Activated naive CD4-positive, alpha-beta T cell treated with anti-CD3 and anti-CD28 coated beads, Interleukin-2, amount 50 U/mL, for 24 hours (primary cell): ENCODE measurements around the gene PCSK6.

ENCODE experiments used
- H3K27ac Mint-ChIP-seq: one replicate; pipeline ENCODE4 v1.8.0; 2021; ENCODE audit warnings: mild to moderate bottlenecking, mixed read lengths
- H3K27me3 Mint-ChIP-seq: one replicate; pipeline ENCODE4 v1.8.0; 2021; ENCODE audit warnings: mixed read lengths
- H3K36me3 Mint-ChIP-seq: one replicate; pipeline ENCODE4 v1.8.0; 2021; ENCODE audit warnings: mixed read lengths
- H3K4me1 Mint-ChIP-seq: one replicate; pipeline ENCODE4 v1.8.0; 2021; ENCODE audit warnings: mixed read lengths
- H3K4me3 Mint-ChIP-seq: one replicate; pipeline ENCODE4 v1.8.0; 2021; ENCODE audit warnings: mild to moderate bottlenecking, mixed read lengths
- H3K9me3 Mint-ChIP-seq: one replicate; pipeline ENCODE4 v1.8.0; 2021; ENCODE audit warnings: mixed read lengths

The PCSK6 gene

GRCh38 chr15:101482526-101483371 lies 6.8 kb downstream of the PCSK6 start:
- no peak overlapping the region for H3K4me3 Mint-ChIP-seq
- H3K4me1 Mint-ChIP-seq, result no peaks in the 10 kb centered on the region
- no peaks in the 10 kb centered on the region for H3K36me3 Mint-ChIP-seq
- no peaks in the 10 kb centered on the region for H3K9me3 Mint-ChIP-seq
- H3K27me3 Mint-ChIP-seq, result peaks cover 17% of the 10 kb centered on the region
- H3K27ac Mint-ChIP-seq, result no peak overlapping the region

GRCh38 chr15:101481917-101482525 lies 7.5 kb downstream of the PCSK6 start:
- Mint-ChIP-seq H3K9me3 (no peaks in the 10 kb centered on the region), H3K4me1 (no peaks in the 10 kb centered on the region), H3K27me3 (peaks cover 13% of the 10 kb centered on the region), H3K36me3 (no peaks in the 10 kb centered on the region), H3K27ac (no peak overlapping the region), H3K4me3 (no peak overlapping the region)

- no peaks in the 10 kb centered on the region for H3K4me1 Mint-ChIP-seq
- no peaks in the 10 kb centered on the region for H3K36me3 Mint-ChIP-seq
- no peak overlapping the region for H3K27ac Mint-ChIP-seq
- H3K4me3 Mint-ChIP-seq, result no peak overlapping the region
- H3K9me3 Mint-ChIP-seq, result no peaks in the 10 kb centered on the region
- H3K27me3 Mint-ChIP-seq, result peaks cover 9% of the 10 kb centered on the region
These were observed 8.2 kb downstream of the PCSK6 start for GRCh38 chr15:101481381-101481705.

GRCh38 chr15:101480613-101481380 lies 8.7 kb downstream of the PCSK6 start:
- no peaks in the 10 kb centered on the region for H3K4me1 Mint-ChIP-seq
- peaks cover 6% of the 10 kb centered on the region for H3K27me3 Mint-ChIP-seq
- no peaks in the 10 kb centered on the region for H3K36me3 Mint-ChIP-seq
- H3K9me3 Mint-ChIP-seq, result no peaks in the 10 kb centered on the region
- H3K4me3 Mint-ChIP-seq, result no peak overlapping the region
- no peak overlapping the region for H3K27ac Mint-ChIP-seq

GRCh38 chr15:101479851-101480612 lies 9.5 kb downstream of the PCSK6 start:
- no peak overlapping the region for H3K27ac Mint-ChIP-seq
- H3K4me3 Mint-ChIP-seq, result no peak overlapping the region
- peaks cover 3% of the 10 kb centered on the region for H3K27me3 Mint-ChIP-seq
- no peaks in the 10 kb centered on the region for H3K9me3 Mint-ChIP-seq
- H3K36me3 Mint-ChIP-seq, result no peaks in the 10 kb centered on the region
- H3K4me1 Mint-ChIP-seq, result no peaks in the 10 kb centered on the region

- peaks cover 1% of the 10 kb centered on the region for H3K27me3 Mint-ChIP-seq
- H3K9me3 Mint-ChIP-seq, result no peaks in the 10 kb centered on the region
- no peak overlapping the region for H3K4me3 Mint-ChIP-seq
- H3K4me1 Mint-ChIP-seq, result no peaks in the 10 kb centered on the region
- no peak overlapping the region for H3K27ac Mint-ChIP-seq
- H3K36me3 Mint-ChIP-seq, result no peaks in the 10 kb centered on the region
These were observed 10.1 kb downstream of the PCSK6 start for GRCh38 chr15:101479342-101479845.

GRCh38 chr15:101478701-101479341 lies 10.7 kb downstream of the PCSK6 start:
- H3K4me1 Mint-ChIP-seq, result no peaks in the 10 kb centered on the region
- H3K36me3 Mint-ChIP-seq, result no peaks in the 10 kb centered on the region
- H3K27me3 Mint-ChIP-seq, result peaks cover 1% of the 10 kb centered on the region
- H3K4me3 Mint-ChIP-seq, result no peak overlapping the region
- H3K9me3 Mint-ChIP-seq, result no peaks in the 10 kb centered on the region
- H3K27ac Mint-ChIP-seq, result no peak overlapping the region

GRCh38 chr15:101477851-101478362 lies 11.6 kb downstream of the PCSK6 start:
- Mint-ChIP-seq H3K27ac (no peak overlapping the region), H3K27me3 (peaks cover 1% of the 10 kb centered on the region)

GRCh38 chr15:101476756-101477155 lies 12.8 kb downstream of the PCSK6 start:
- no peaks in the 10 kb centered on the region for H3K36me3 Mint-ChIP-seq
- no peak overlapping the region for H3K27ac Mint-ChIP-seq
- H3K4me1 Mint-ChIP-seq, result no peaks in the 10 kb centered on the region
- H3K27me3 Mint-ChIP-seq, result peaks cover 1% of the 10 kb centered on the region
- no peak overlapping the region for H3K4me3 Mint-ChIP-seq
- H3K9me3 Mint-ChIP-seq, result no peaks in the 10 kb centered on the region

More at GRCh38 chr15:101477851-101478362, 11.6 kb downstream of the PCSK6 start:
- H3K9me3 Mint-ChIP-seq, result no peaks in the 10 kb centered on the region
- H3K4me3 Mint-ChIP-seq, result no peak overlapping the region
- no peaks in the 10 kb centered on the region for H3K4me1 Mint-ChIP-seq
- no peaks in the 10 kb centered on the region for H3K36me3 Mint-ChIP-seq

- H3K4me3 Mint-ChIP-seq, result no peak overlapping the region
- no peaks in the 10 kb centered on the region for H3K4me1 Mint-ChIP-seq
- H3K27ac Mint-ChIP-seq, result no peak overlapping the region
- H3K27me3 Mint-ChIP-seq, result peaks cover 4% of the 10 kb centered on the region
- no peaks in the 10 kb centered on the region for H3K9me3 Mint-ChIP-seq
- no peaks in the 10 kb centered on the region for H3K36me3 Mint-ChIP-seq
These were observed 14.5 kb downstream of the PCSK6 start for GRCh38 chr15:101474983-101475382.

GRCh38 chr15:101474233-101474632 lies 15.3 kb downstream of the PCSK6 start:
- Mint-ChIP-seq H3K27me3 (peaks cover 4% of the 10 kb centered on the region), H3K36me3 (no peaks in the 10 kb centered on the region), H3K9me3 (no peaks in the 10 kb centered on the region), H3K27ac (no peak overlapping the region), H3K4me3 (no peak overlapping the region), H3K4me1 (no peaks in the 10 kb centered on the region)

GRCh38 chr15:101472033-101472432 lies 17.5 kb downstream of the PCSK6 start:
- Mint-ChIP-seq H3K9me3 (no peaks in the 10 kb centered on the region), H3K4me3 (no peak overlapping the region), H3K27me3 (peaks cover 3% of the 10 kb centered on the region), H3K27ac (no peak overlapping the region), H3K36me3 (no peaks in the 10 kb centered on the region), H3K4me1 (no peaks in the 10 kb centered on the region)

- no peaks in the 10 kb centered on the region for H3K36me3 Mint-ChIP-seq
- H3K4me1 Mint-ChIP-seq, result no peaks in the 10 kb centered on the region
- H3K27ac Mint-ChIP-seq, result no peak overlapping the region
- peaks cover 5% of the 10 kb centered on the region for H3K27me3 Mint-ChIP-seq
- no peaks in the 10 kb centered on the region for H3K9me3 Mint-ChIP-seq
- H3K4me3 Mint-ChIP-seq, result no peak overlapping the region
These were observed 18.8 kb downstream of the PCSK6 start for GRCh38 chr15:101470548-101471239.

GRCh38 chr15:101469520-101470288 lies 19.8 kb downstream of the PCSK6 start:
- Mint-ChIP-seq H3K4me3 (no peak overlapping the region), H3K27me3 (peaks cover 7% of the 10 kb centered on the region), H3K36me3 (no peaks in the 10 kb centered on the region), H3K4me1 (no peaks in the 10 kb centered on the region), H3K27ac (no peak overlapping the region), H3K9me3 (no peaks in the 10 kb centered on the region)
